Natural killer cell (primary cell): ENCODE measurements around the gene P2RX5. TPM values are rescaled to one million over a fixed set of nuclear protein-coding genes. Genes with fewer than 3 reads are reported as not detected.

ENCODE experiments used
- ATAC-seq, 3 donors: fragments of 150-1000 bp in 2 of 3; fragments of 200-7000 bp in 1 of 3; cut with Tn5 transposase; 1 replicate in 1 of 3; 2 replicates in 2 of 3; pipeline ENCODE4 v1.10.0; 2021; ENCODE audit warnings: mild to moderate bottlenecking in 2 of 3, moderate library complexity in 2 of 3
- DNase-seq, 2 donors: peaks; one replicate each; pipeline versions ENCODE4 v3.0.0 to v3.0.0-alpha.2; 2013 to 2021; ENCODE audit warnings: mixed read lengths in 1 of 2
- H3K27ac ChIP-seq: one replicate; pipeline ENCODE4 v1.5.1; 2013; ENCODE audit warnings: mild to moderate bottlenecking, low read length
- H3K27me3 ChIP-seq: one replicate; pipeline ENCODE4 v1.6.1; 2013; ENCODE audit warnings: low read length; ENCODE audit not compliant: control insufficient read depth, insufficient read depth
- H3K36me3 ChIP-seq: one replicate; pipeline ENCODE4 v1.6.1; 2013; ENCODE audit warnings: low read length; ENCODE audit not compliant: control insufficient read depth, insufficient read depth
- H3K4me1 ChIP-seq: one replicate; pipeline ENCODE4 v1.6.1; 2013; ENCODE audit warnings: low read length; ENCODE audit not compliant: control insufficient read depth, insufficient read depth
- H3K4me3 ChIP-seq: one replicate; pipeline ENCODE4 v1.5.1; 2013; ENCODE audit warnings: low read length
- H3K9me3 ChIP-seq: one replicate; pipeline ENCODE4 v1.6.1; 2013; ENCODE audit warnings: low read length; ENCODE audit not compliant: control insufficient read depth, insufficient read depth
- H3K27ac Mint-ChIP-seq, 2 donors: one replicate each; pipeline ENCODE4 v1.8.0; 2022; ENCODE audit warnings: mild to moderate bottlenecking in 2 of 2, mixed read lengths in 2 of 2, moderate library complexity in 1 of 2
- H3K27me3 Mint-ChIP-seq, 2 donors: one replicate each; pipeline ENCODE4 v1.8.0; 2022; ENCODE audit warnings: low read depth in 2 of 2, mixed read lengths in 2 of 2
- H3K36me3 Mint-ChIP-seq: one replicate; pipeline ENCODE4 v1.8.0; 2022; ENCODE audit warnings: mixed read lengths
- H3K4me1 Mint-ChIP-seq, 2 donors: one replicate each; pipeline ENCODE4 v1.8.0; 2022; ENCODE audit warnings: mixed read lengths in 2 of 2
- H3K4me3 Mint-ChIP-seq: one replicate; pipeline ENCODE4 v1.8.0; 2022; ENCODE audit warnings: mild to moderate bottlenecking, moderate library complexity, mixed read lengths
- H3K9me3 Mint-ChIP-seq, 2 donors: one replicate each; pipeline ENCODE4 v1.8.0; 2022; ENCODE audit warnings: mixed read lengths in 2 of 2
- CTCF ChIP-seq: fragments of 200-600 bp; IDR thresholded peaks from one replicate; pipeline ENCODE4 v1.8.0; 2022; ENCODE audit warnings: antibody characterized with exemption
- WGBS: methylation state at CpG from one replicate; pipeline ENCODE4 v1.1.7; 2013; ENCODE audit warnings: missing lambda C conversion rate; ENCODE audit not compliant: insufficient coverage; 5-methylcytosine and 5-hydroxymethylcytosine counted together
- intact Hi-C: fragments of 100-400 bp; cut with micrococcal nuclease; formaldehyde crosslinking; loops from one replicate; pipeline ENCODE4 v1.14.2; 2022
- total RNA-seq, 4 donors: library from RNA; stranded (reverse); fragments of 120-200 nt in 1 of 4; gene quantifications; one replicate each; pipeline versions ENCODE4 v1.2.3 to v1.2.4, GENCODE V29; 2013 to 2022

The P2RX5 gene
- total RNA-seq, 3 donors from 2014 or later (not counting 1 experiment from before 2014, with no cell fraction given) = 7.8 to 15.4 (median 9.2) TPM

GRCh38 chr17:3690094-3690715 is 5.8 kb downstream of the P2RX5 start:
- H3K27me3 ChIP-seq = peaks cover 3% of the 10 kb centered on the region
- peaks cover 12 to 20% of the 10 kb centered on the region in 2 donors for H3K4me1 Mint-ChIP-seq
- H3K9me3 ChIP-seq = no peaks in the 10 kb centered on the region
- DNase-seq (no peak), ATAC-seq (no peak)
- no peak overlapping the region for H3K27ac Mint-ChIP-seq
- no peak overlapping the region for H3K4me3 Mint-ChIP-seq
- no peaks in the 10 kb centered on the region for H3K36me3 Mint-ChIP-seq
- TF ChIP-seq CTCF = no peak
- H3K36me3 ChIP-seq = peaks cover 2% of the 10 kb centered on the region
- intact Hi-C loops = loop anchor here (5.0 kb wide), 1 partner anchor 77 kb away; no protein-coding TSS in a partner anchor
- 94% methylated on average over 22 of the region's 22 CpGs for WGBS
- H3K27me3 Mint-ChIP-seq = peaks cover 0 to 8% of the 10 kb centered on the region in 2 donors
- no peak overlapping the region for H3K4me3 ChIP-seq
- no peak overlapping the region for H3K27ac ChIP-seq
- H3K4me1 ChIP-seq = peaks cover 56% of the 10 kb centered on the region
- no peaks in the 10 kb centered on the region for H3K9me3 Mint-ChIP-seq

- WGBS = 90% methylated on average over 42 of the region's 44 CpGs
- TF ChIP-seq CTCF = no peak
- Mint-ChIP-seq H3K4me1 (peaks cover 8 to 12% of the 10 kb centered on the region in 2 donors), H3K27me3 (peaks cover 0 to 8% of the 10 kb centered on the region in 2 donors), H3K9me3 (no peaks in the 10 kb centered on the region), H3K36me3 (no peaks in the 10 kb centered on the region), H3K4me3 (no peak overlapping the region), H3K27ac (no peak overlapping the region)
- Histone ChIP-seq H3K27me3 (peaks cover 3% of the 10 kb centered on the region), H3K9me3 (no peaks in the 10 kb centered on the region), H3K4me1 (peaks cover 49% of the 10 kb centered on the region), H3K27ac (no peak overlapping the region), H3K4me3 (no peak overlapping the region), H3K36me3 (peaks cover 2% of the 10 kb centered on the region)
- DNase-seq (no peak), ATAC-seq (no peak)
- intact Hi-C loops = loop anchor here (5.0 kb wide), 1 partner anchor 78 kb away; no protein-coding TSS in a partner anchor
These were observed 6.5 kb downstream of the P2RX5 start for GRCh38 chr17:3689262-3690093.

- Mint-ChIP-seq H3K27me3 (peaks cover 0 to 8% of the 10 kb centered on the region in 2 donors), H3K9me3 (no peaks in the 10 kb centered on the region), H3K27ac (no peak overlapping the region), H3K4me3 (no peak overlapping the region), H3K36me3 (no peaks in the 10 kb centered on the region), H3K4me1 (peaks cover 2 to 6% of the 10 kb centered on the region in 2 donors)
- DNase-seq (no peak), ATAC-seq (no peak)
- Histone ChIP-seq H3K27me3 (peaks cover 3% of the 10 kb centered on the region), H3K27ac (no peak overlapping the region), H3K4me1 (peaks cover 46% of the 10 kb centered on the region), H3K36me3 (peaks cover 2% of the 10 kb centered on the region), H3K9me3 (no peaks in the 10 kb centered on the region), H3K4me3 (no peak overlapping the region)
- TF ChIP-seq CTCF = no peak
- intact Hi-C loops = no loop called here
- WGBS = 89% methylated on average over 11 of the region's 14 CpGs
These were observed 7.1 kb downstream of the P2RX5 start for GRCh38 chr17:3688852-3689261.
